DMS53 treated with DMSO at 0.1 percent for 48 hours (cell line): Measurements from ENCODE around the gene ZSCAN9.

Source experiments
- DNase-seq: peaks from one replicate; lab custom pipeline; 2025; ENCODE audit not compliant: unreplicated experiment; lab: John Stamatoyannopoulos, UW

ZSCAN9 gene

DNA sequence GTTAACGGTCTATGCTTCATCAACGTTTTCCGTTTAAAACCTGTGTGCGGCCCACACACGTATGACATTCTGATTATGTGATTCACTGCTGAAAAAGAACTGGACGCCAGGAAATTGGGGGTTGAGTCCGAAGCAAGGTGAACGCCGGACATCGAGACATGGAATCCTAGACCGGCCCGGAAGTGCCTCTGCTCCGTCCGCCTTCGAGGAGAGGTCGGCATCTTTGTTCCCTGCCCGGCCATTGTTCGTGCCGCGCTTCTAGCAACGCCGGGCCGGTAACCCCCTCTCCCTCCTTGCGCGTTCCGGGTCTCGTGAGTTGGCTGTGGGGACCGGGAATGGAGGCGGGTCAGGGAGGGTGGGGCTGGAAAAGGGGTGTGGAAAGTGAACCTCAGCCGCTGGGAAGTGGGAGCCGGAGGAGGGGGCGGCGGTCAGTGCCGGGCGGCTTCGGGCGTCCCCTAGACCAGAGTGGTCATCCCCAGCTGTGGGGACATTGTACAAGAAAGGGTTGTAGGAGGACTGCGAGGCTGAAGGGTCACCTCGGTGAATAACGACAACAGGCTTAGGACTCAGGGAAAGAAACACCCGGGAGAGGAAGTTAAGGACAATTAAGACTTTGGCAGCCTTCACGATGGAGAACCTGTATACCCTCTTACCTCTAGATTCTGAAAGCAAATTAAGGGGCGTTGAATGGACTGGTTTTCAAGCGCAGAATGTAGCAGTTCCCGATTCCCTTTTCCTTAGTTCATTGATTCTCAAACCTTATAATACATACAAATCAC, at the start of gene ZSCAN9:
Gene ZSCAN9, plus strand, starts transcription at position 220 of the 779 bp plus-strand sequence. CDS start 1,810 bp downstream, outside the sequence.
- peak; percentile 80 for DNase-seq

DNA sequence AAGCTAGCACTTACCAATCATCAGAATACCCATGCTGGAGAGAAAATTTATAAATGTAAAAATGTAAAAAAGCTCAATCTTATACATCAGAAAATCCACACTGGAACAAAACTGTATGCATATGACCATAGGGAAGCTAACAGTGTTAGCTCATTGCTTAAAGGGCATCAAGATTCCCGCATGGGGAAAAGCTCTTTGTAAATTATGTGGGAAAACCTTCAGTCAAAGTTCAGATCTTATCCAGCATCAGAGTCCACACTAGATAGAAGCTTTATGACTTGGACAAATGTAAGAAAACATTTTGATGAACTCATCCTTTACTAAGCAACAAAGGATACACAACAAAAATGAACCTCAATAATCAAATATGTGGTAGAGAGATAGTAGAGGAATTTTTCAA, 48.7 kb upstream of the ZSCAN9 start:
- no peak for DNase-seq

DNA sequence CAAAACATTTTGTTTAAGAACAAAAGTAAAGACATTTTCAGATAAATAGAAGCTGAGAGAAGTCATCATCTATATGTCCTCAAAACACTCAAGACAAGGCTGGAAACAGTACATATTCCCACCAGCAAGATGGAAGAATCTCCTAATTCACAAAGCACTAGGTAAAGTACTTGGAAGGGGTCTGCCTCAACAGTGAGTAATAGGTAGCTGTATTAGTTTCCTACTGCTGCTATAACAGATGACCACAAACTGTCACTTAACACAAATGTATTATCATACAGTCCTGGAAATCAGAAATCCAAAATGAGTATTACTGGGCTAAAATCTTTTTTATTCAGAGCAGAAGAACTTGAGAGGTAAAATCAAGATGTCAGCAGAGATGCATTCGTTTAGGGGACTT, 42.8 kb upstream of the ZSCAN9 start:
- DNase-seq, result no peak

DNA sequence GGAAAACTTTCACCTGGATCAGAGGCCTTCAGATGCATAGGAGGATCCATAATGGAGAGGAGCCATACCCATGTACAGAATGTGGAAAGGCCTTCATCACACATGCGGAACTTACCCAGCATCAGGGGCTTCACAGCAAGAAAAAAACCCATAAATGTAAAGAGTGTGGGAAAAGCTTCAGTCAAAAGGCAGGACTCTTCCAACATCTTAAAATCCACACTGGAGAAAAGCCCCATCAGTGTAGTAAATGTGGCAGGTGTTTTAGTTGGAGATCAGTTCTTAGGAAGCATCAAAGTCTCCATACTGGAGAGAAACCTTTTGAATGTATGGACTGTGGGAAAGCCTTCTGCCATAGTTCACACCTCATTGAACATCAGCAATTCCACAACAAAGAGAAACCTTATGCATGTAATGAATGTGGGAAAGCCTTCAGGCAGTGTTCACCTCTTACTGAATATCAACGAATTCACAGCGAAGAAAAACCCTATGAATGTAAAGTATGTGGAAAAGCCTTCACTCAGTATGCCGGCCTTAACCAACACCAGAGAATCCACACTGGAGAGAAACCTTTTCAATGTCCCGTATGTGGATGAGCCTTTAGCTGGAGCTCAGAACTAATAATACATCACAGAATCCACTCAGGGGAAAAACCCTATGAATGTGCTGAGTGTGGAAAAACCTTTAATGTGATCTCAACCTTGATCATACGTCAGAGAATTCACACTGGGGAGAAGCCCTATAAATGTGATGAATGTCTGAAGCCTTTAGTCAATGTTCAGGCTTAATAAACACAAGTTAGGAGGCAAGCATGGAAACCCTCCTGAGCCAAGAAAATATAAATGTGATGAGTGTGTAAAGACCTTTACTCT, 36.7 kb upstream of the ZSCAN9 start:
- no peak for DNase-seq

DNA sequence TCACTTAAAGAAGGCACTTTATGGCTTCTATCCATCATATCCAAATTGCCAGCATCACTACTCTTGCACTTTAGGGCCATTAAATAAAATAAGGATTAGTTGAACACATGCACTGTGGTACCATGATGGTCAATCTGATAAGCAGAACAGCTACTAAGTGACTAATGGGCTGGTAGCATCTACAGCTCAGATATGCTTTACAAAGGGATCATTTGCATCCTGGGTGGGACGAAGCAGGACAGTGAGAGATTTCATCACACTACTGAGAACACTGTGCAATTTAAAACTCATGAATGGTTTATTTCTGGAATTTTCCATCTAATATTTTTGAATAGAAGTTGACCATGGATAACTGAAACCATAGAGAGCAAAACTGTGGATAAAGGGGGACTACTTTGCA, 25.1 kb upstream of the ZSCAN9 start:
- DNase-seq, result no peak

DNA sequence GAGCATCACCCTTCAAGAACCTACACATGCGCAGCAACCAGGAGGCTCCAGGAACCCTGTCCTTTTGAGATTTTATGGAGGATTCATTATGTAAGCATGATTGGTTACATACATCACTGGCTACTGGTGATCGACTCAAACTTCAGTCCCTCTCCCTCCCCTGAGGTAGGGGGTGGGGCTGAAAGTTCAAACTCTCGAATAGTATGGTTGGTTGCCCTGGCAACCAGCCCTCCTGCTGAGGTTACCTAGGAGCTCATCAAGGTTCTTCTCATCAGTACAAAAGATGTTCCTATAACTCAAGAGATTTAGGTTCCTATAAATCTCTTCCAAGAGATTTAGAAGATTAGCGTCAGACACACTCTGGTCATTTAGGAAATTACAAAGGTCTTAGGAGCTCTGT, 21.9 kb upstream of the ZSCAN9 start:
- DNase-seq, result no peak

DNA sequence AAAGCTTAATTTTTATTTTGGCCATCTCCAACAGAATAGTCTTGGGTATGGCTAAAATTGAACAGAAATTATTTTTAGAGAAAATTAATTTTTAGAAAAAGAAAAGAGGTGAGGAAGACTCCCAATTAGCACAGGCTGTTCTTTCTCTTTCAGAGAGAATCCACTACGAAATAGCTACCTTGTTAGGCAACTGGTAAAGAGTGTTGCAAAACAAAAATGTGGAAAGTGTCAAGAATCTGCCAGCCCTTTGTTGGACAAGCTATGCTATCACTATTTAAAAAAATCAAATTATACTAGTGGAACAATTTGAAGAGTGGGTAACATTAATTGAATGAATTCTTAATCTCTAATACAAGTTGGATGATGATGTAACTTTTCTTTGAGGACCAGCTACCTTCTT, 19.2 kb upstream of the ZSCAN9 start:
- DNase-seq, result no peak

DNA sequence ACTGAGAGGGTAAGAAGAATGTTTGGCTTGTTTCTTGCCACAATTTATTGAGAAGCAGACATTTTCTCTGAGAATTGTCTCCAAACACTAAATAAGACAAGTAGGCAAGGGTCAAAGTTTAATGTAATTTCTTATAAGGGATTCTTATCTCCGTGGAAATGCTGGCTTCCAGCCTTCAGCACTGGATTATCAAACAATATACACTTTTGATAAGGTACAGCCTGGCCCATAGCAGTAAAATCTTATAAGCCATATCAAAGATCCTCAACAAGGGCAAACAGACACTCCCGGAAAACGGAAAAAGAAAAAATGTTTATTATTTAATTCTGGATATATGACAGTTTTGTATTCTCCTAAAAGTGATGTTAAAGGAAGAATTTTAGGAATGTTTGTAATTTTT, 18.5 kb upstream of the ZSCAN9 start:
- no peak for DNase-seq

DNA sequence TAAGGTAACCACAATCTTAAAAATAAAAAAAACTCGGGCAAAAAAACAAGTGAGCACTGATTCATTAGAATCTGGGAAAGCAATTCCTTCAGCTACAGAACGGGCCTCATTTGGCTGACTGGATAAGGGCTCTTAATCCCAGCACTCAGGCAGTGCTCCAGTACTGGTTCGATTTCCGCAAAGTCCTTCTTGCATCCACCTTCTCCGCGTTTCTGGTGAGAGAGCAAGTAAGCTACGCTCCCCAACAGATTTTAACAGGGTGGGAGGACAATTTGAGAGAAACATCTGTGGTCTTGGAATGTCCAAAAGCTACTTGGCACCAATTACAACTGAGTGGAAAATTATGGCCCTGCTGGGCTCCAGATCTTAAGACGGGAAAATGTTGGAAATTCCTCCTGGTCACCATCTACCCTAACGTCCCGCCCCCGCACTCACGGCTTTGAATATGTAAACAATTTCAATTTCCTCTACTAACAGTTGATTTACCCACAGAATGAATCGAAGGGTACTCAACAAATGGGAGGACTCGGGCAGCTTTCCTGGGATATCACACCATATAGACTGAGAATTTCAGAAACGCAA, 18.1 kb upstream of the ZSCAN9 start:
- no peak for DNase-seq

DNA sequence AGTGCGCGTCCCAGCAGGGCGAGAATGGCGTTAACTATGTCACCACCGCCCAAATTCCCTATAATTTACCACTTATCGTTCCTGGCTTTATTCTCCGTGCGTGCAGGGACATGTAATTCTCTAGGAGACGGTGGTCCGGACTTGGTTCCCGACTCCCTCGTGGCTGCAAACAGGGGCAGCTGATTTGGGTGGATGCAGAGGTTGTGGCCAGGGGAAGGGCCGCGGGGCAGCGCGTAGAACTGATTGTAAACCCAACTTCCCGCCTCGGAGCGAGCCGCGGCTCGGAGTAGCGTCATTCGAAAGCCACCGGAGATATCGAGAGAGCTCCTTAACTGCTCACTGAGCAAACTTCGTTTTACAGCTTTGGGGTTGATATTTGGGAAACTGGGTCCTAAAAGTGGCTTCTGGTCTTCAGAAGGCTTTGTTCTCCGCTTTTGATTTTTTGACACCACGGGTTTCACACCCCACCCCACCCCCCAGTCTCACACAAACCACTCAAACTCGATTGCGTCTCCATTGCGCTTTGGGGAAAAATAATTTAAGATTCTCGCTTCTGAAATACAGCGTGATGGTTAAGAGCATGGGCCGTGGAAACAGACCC, 17.5 kb upstream of the ZSCAN9 start:
- no peak for DNase-seq

DNA sequence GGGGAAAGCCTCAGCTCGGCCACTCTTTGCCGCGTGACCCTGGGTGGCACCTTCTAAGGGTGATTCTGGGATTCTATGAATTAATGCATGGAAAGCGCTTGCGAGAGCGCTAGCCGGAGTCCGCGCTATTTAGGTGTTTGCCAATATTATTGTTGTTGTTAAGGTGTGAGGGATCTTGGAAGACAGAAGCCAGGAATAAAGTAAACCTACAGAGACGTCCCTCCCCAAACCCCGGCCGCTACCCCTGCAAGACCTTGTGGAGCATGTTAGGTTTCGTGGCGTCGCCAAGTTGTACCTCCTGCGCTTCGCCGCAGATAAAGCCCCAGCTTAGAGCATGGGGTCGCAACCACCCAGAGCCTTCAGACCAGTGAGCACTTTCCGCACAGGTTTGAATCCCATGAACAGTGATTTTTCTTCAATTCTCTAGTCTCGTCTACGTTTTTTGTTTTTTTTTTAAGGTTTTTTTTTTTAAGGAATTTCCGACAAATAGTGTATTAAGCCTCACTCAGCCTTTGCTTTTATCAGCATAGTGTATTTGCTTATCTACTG, 16.9 kb upstream of the ZSCAN9 start:
- no peak for DNase-seq

DNA sequence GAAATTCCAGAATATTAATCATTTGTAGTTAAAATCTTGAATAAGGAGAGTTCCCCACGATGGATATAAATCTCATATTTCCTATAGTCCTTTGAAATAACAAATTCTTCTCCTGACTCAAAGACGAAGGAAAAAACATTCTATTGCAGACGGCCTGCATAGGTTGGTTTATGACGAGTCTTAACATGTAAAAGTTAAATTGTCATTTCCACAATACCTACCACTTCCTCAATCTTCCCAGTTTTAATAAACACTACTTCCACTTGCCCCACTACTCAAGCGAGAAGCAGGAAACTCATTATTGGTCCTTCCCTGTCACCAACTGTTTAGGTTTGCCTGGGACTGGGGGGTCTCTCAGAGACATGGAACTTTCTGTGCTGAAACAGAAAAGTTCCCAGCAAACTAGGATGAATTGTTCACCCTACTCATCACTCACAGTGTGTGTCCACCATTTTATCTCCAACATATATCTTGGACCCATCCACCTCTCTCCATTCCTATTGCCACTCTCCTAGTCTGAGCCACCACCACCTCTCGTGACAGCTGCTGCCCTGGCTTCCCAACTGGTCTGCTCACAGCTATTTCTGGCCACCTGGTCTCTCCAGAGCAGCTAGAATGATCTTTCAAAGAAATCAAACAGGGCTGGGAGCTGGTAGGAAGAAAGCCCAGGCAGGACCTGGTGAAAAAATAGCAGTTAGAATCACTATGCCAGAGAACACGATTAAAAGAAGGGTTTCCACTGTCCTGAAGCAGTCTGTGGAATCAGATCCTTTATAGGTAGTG, 15.1 kb upstream of the ZSCAN9 start:
- no peak for DNase-seq

DNA sequence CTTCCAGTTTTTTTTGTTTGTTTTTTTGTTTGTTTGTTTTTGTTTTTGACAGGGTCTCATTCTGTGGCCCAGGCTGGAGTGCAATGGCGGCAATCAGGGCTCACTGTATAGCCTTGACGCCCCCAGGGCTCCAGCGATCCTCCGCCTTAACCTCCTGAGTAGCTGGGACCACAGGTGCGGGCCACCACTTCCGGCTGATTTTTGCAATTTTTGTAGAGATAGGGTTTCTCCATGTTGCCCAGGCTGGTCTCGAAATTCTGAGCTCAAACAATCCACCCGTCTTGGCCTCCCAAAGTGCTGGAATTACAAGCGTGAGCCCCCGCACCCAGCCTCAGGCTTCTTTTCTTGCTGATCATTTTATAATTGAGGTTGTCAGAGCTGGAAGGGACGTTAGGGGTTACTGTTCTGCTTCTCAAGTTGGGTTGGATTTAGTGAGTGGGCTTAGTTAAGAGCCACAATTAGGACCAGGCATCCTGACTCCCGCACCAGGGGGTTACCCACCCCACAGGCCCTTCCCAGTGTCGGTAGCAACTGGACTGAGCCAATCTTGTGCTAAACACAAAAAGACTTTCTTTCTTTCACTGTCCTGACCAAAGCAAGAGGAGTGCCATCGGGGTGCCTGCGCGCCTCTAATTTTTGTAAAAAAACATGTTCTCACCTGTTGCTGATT, 13.1 kb upstream of the ZSCAN9 start:
- no peak for DNase-seq

DNA sequence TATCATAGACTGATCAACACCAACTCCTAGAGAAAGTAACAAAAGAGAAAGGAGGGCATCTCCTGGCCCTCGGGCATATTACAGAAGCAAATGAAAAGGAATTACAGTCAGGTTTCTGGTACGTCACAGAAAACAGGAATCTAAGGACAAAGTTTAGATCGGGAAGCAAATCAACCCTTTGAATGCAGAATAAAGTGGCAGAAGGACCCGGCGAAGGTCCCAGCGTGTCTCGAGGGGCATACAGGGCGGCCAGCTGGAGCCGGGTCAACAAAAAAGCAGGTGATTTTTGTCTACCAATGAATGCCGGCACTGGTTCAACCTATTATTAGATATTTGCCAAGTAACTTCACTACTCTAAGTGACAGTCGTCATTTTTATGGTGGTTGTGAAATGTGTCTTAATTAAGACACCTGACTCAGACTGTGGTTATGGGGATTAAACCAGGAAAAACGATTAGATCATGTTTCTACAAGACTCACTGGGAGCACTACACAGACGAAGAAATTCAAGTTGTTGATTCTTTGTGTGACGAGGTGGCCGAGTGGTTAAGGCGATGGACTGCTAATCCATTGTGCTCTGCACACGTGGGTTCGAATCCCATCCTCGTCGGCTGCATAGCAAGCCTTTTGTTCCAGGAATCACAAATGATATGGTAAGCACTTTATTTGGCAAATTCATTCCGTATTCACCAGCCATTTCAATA, 12.4 kb upstream of the ZSCAN9 start:
- DNase-seq, result peak; percentile 84

DNA sequence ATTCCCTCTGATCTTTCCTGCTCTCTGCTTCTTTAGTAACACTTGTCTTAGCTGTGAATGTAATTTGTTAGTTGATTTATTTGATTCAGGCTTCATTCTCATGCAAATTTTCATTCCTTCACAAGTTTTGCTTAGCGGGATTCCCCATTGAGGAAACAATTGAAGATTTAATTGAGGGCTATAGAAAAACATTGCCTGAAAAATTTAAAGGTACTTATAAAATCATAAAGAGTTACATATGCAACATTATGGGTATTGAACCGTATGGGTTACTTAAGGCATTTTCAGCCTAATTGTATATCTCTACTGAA, 11.9 kb upstream of the ZSCAN9 start:
- no peak for DNase-seq

DNA sequence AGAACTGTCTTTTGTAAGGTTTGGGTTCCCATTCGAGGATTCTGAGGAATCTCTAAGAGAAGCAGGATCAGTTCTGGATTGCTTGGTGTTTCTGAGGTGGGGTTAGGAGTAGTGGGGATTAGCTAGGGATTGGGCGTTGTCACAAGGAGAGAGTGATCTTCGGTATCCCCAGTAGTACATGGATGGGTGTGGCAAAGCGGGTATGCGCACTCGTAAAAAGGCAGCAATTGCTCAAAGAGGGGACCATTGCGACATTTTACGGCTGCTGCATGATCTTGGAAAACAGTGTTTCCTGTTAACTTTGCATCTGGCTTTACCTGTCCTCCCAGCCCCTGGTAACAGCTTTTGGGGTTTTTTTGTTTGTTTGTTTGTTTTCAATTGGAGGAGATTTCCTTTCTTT, 9.7 kb upstream of the ZSCAN9 start:
- DNase-seq, result no peak

DNA sequence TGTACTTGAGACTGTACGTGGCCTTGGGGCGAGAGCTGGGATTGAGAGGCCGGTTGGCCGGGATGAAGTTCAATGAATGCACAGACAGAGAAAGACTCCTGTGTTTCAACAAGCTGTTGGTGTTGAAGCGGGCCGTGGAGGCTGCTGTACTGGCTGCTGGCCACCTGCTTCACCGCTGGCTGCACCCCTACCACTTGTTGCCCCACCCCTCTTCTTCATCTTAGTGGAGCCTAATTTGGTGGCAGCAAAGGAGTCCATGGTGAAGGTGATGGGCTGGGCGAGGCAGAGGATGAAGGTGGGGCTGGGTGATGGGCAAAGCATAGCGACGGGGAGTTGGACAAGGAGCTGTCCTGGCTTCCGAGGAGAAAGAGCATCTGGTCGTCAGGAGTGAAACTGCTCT, 7.2 kb upstream of the ZSCAN9 start:
- no peak for DNase-seq

DNA sequence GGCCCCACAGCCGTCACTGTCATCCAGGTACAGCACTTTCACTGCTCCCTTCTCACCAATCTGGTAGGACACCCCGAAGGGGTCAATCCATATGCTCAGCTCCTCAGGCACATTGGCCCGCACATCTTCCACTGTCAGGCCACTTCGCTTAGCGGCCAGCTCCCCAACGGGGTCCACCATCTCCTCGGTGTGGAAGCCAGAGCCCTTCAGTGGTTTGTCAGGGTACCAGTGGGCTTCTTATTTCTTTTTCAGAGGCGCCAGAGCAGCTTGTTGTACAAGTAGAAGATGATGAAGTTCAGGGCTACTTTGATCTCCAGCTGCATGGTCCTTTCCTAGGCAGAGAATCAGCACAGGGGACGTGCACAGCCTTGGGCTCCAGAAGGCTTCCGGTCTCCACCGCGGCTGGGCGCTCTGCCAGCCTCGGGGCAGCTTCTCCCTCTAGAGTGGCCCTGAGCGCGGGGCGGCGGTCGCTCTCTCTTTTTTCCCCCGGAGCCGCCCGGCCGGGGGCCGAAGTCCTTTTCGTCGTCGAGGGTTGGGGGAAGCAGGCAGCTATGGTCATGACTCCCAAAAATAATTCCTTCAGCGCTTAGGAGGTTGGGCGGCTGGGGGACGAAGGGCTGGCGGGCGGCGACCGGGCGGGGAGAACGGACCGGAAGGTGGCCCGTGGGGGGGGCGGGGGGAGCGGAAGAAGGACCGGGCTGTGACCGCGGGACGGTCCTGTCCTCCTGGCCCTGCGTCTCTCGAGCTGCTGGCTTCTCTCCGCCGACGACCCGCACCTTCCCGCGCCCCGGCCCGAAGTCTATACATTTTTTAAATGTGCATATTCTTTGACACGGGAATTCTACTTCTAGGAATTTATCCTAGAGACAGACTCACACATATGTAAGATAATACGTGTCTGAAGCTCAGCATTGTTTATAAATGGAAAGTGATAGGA, 6.5 kb upstream of the ZSCAN9 start:
- peak; percentile 69 for DNase-seq
